Measurements from ENCODE around the gene OVOL3. TPM values are rescaled to one million over a fixed set of nuclear protein-coding genes. Genes with fewer than 3 reads are reported as not detected.

OVOL3 gene
- total RNA-seq, 1 donor from 2014 or later: not detected

Other genes with a start within 250 kb of the OVOL3 start
- gene APLP1, start 242.6 kb upstream of the OVOL3 start, total RNA-seq: 10.4 and 30.5 TPM in 2 replicates
- 1.2 and 2.2 TPM in 2 replicates for gene NFKBID, start 210.6 kb upstream of the OVOL3 start, total RNA-seq
- gene HCST, start 208.6 kb upstream of the OVOL3 start, total RNA-seq: not detected in 2 replicates
- gene TYROBP, start 202.8 kb upstream of the OVOL3 start, total RNA-seq: not detected in 2 replicates
- 5.3 and 8.3 TPM in 2 replicates for gene LRFN3, start 174.8 kb upstream of the OVOL3 start, total RNA-seq
- 30.2 and 48.0 TPM in 2 replicates for gene SDHAF1, start 116.0 kb upstream of the OVOL3 start, total RNA-seq
- not detected in 2 replicates for gene SYNE4, start 102.3 kb upstream of the OVOL3 start, total RNA-seq
- gene ALKBH6, start 96.9 kb upstream of the OVOL3 start, total RNA-seq: 18.2 and 33.9 TPM in 2 replicates
- gene CLIP3, start 78.3 kb upstream of the OVOL3 start, total RNA-seq: 4.9 and 7.6 TPM in 2 replicates
- 14.4 and 16.0 TPM in 2 replicates for gene THAP8, start 56.9 kb upstream of the OVOL3 start, total RNA-seq
- 1.6 and 5.3 TPM in 2 replicates for gene WDR62, start 56.2 kb upstream of the OVOL3 start, total RNA-seq
- 71.6 and 72.6 TPM in 2 replicates for gene POLR2I, start 3.7 kb downstream of the OVOL3 start, total RNA-seq
- gene TBCB, start 4.3 kb downstream of the OVOL3 start, total RNA-seq: 168 and 196 TPM in 2 replicates
- 375 and 398 TPM in 2 replicates for gene CAPNS1, start 28.9 kb downstream of the OVOL3 start, total RNA-seq
- gene COX7A1, start 41.3 kb downstream of the OVOL3 start, total RNA-seq: not detected in 2 replicates
- 3.5 and 4.9 TPM in 2 replicates for gene ZNF565, start 103.5 kb downstream of the OVOL3 start, total RNA-seq
- gene ZNF146, start 104.0 kb downstream of the OVOL3 start, total RNA-seq: 133 and 134 TPM in 2 replicates

Data from myocyte (in vitro differentiated cells).